Adrenal gland (tissue), 19 donors: Measurements from ENCODE around the gene OR5T2. TPM values are rescaled to one million over a fixed set of nuclear protein-coding genes. Genes with fewer than 3 reads are reported as not detected.
"Not testable (repeated sequence)": the region's sequence is repeated elsewhere in the genome, so short reads cannot be mapped to it uniquely, and the experiment has no call there.

ENCODE experiments used
- DNase-seq, 7 donors: peaks; one replicate each; pipeline ENCODE4 v3.0.0-alpha.2; 2019 to 2020
- H3K27ac ChIP-seq, 5 donors: fragments of 200-600 bp; sonication (generic) in 4 of 5; 1 replicate in 3 of 5; 2 replicates in 2 of 5; pipeline versions ENCODE4 v1.5.1 to v1.8.0; 2016 to 2020; ENCODE audit warnings: mild to moderate bottlenecking in 1 of 5
- H3K27me3 ChIP-seq: fragments of 200-600 bp; 2 replicates; pipeline ENCODE4 v1.8.0; 2021
- H3K36me3 ChIP-seq, 2 donors: fragments of 200-600 bp; replicated peaks in 1 of 2; 1 replicate in 1 of 2; 2 replicates in 1 of 2; pipeline versions ENCODE4 v1.5.1 to v1.8.0; 2018 to 2022
- H3K4me1 ChIP-seq, 2 donors: fragments of 200-600 bp; replicated peaks in 1 of 2; 1 replicate in 1 of 2; 2 replicates in 1 of 2; pipeline versions ENCODE4 v1.5.1 to v1.8.0; 2018 to 2021
- H3K4me3 ChIP-seq, 4 donors: fragments of 200-600 bp; sonication (generic) in 3 of 4; one replicate each; pipeline ENCODE4 v1.5.1; 2016 to 2018
- H3K9me3 ChIP-seq, 3 donors: fragments of 200-600 bp; sonication (generic) in 1 of 3; replicated peaks in 1 of 3; 1 replicate in 2 of 3; 2 replicates in 1 of 3; pipeline versions ENCODE4 v1.5.1 to v1.8.0; 2016 to 2021
- CTCF ChIP-seq, 6 experiments: fragments of 450-650 bp in 4 of 6; fragments of 200-600 bp in 2 of 6; sonication (generic) in 1 of 6; IDR thresholded peaks; 1 replicate in 5 of 6; 2 replicates in 1 of 6; pipeline versions ENCODE4 v1.5.1 to v1.8.0; 2016 to 2021; ENCODE audit warnings: antibody characterized with exemption in 6 of 6, mild to moderate bottlenecking in 2 of 6, moderate library complexity in 1 of 6
- POLR2A ChIP-seq, 2 donors: fragments of 450-650 bp; IDR thresholded peaks; one replicate each; pipeline ENCODE4 v1.6.1; 2017; ENCODE audit warnings: antibody characterized with exemption in 2 of 2, mild to moderate bottlenecking in 2 of 2, moderate library complexity in 1 of 2
- WGBS, 4 donors: extraction: QIAGEN DNeasy Blood & Tissue Kit in 2 of 4; methylation state at CpG; one replicate each; pipeline versions ENCODE4 v1.1.5 to v1.1.7; 2013 to 2017; 5-methylcytosine and 5-hydroxymethylcytosine counted together
- intact Hi-C, 2 donors: fragments of 100-400 bp; cut with DNase I; formaldehyde crosslinking; loops; one replicate each; pipeline versions ENCODE4 v1.14.1 to v1.15.0; 2022 to 2023
- long read RNA-seq, 10 donors: library from polyadenylated mRNA in 3 of 10; unstranded in 2 of 10; stranded (forward) in 1 of 10; transcript quantifications; one replicate each; pipeline ENCODE4 v2.0.0 and lab custom pipeline, GENCODE V29; 2021 to 2026
- polyA plus RNA-seq, 3 donors: library from polyadenylated mRNA; stranded (reverse); fragments of 200-250 nt in 2 of 3; fragments of 350-450 nt in 1 of 3; fragmentation: Illumina TruSeq in 1 of 3; extraction: RNeasy Lipid Tissue Mini Kit (QIAGEN cat#74804) in 1 of 3; gene quantifications; one replicate each; pipeline ENCODE4 v1.2.3, GENCODE V29; 2013 to 2014
- total RNA-seq, 9 donors: library from RNA; depleted of rRNA in 4 of 9; stranded (reverse); fragments of >200 nt in 4 of 9; fragments of 120-200 nt in 1 of 9; fragmentation: NEBNext Ultra II Directional in 1 of 9; extraction: Animal tissue kit (Norgen Biotek cat#: 25700) in 1 of 9; gene quantifications; one replicate each; pipeline versions ENCODE4 v1.1.0 to v1.2.4, GENCODE V29; 2013 to 2023
- donor health status: healthy with polysubstance abuse.
- donor health status: Bipolar disorder and iron deficiency.
- donor health status: DM: yes; HTN: yes; CAD: no.
- donor health status: DM: no; HTN: no; CAD: no.
- donor health status: DM: no; HTN: no; CAD: no.
- donor health status: DM: yes; HTN: yes; CAD: no.

Gene OR5T2
- total RNA-seq (not detected), polyA plus RNA-seq (not detected)
- long read RNA-seq, donor 1 = 0 reads
- long read RNA-seq, donor 2 = 0 reads
- long read RNA-seq, donor 3 = 0 reads
- long read RNA-seq, donor 4 = 0 reads
- long read RNA-seq, donor 5 = 0 reads
- long read RNA-seq, donor 6 = 0 reads
- long read RNA-seq, donor 7 = 0 reads
- long read RNA-seq, donor 8 = 0 reads
- long read RNA-seq, donor 9 = 0 reads
- long read RNA-seq, donor 10 = 0 reads

GRCh38 chr11:56234155-56234554, at the start of gene OR5T2:
Gene OR5T2, minus strand, starts transcription at chr11:56234255. Its CDS starts 1,193 bp downstream, at chr11:56233062.
- no peak for TF ChIP-seq POLR2A (IDR thresholded peaks at IDR 0.05)
- TF ChIP-seq CTCF (IDR thresholded peaks at IDR 0.05) = no peak
- intact Hi-C loops = no loop called here
- WGBS, 4 donors = 34 to 53% (median 43%) methylated on average over 1 of the region's 1 CpG

GRCh38 chr11:56273854-56274253, 39.8 kb upstream of the OR5T2 start, which contains the start of gene OR5T1:
Gene OR5T1, plus strand, starts transcription at chr11:56274154. Its CDS starts 1,485 bp downstream, at chr11:56275639.
- no peak for TF ChIP-seq CTCF (IDR thresholded peaks at IDR 0.05)
- no peak for TF ChIP-seq POLR2A (IDR thresholded peaks at IDR 0.05)
- no peak for DNase-seq
- Histone ChIP-seq H3K4me1 (no peaks in the 10 kb centered on the region), H3K36me3 (no peaks in the 10 kb centered on the region), H3K9me3 (no peaks in the 10 kb centered on the region), H3K27ac (no peak within 1 kb of the TSS), H3K4me3 (no peak within 1 kb of the TSS), H3K27me3 (no peaks in the 10 kb centered on the region)
- intact Hi-C loops = no loop called here

More at GRCh38 chr11:56234155-56234554, at the start of gene OR5T2:
- DNase-seq = no peak
- H3K27me3 ChIP-seq = no peaks in the 10 kb centered on the region
- no peak within 1 kb of the TSS for H3K27ac ChIP-seq
- no peaks in the 10 kb centered on the region for H3K4me1 ChIP-seq
- no peaks in the 10 kb centered on the region for H3K36me3 ChIP-seq
- H3K4me3 ChIP-seq = no peak within 1 kb of the TSS
- H3K9me3 ChIP-seq = no peaks in the 10 kb centered on the region

DNA sequence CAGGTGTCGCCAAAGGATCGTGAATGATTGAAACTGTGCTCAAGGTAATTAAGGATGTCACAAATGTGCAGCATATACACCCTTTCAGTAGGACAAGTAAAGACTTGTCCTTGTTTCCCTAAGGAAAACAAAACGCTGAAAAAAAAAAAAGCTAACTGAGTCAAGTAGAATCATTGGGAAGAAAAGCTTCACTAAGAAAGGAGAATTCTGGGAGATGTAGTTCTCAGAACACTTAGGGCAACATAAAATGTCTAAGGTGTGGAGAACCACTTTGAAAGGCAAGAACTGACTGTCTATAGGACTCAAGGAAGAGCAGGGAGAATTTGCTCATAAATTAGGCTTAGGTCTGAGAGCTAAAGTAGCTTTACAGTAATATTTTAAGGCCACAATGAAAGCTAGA, 37.0 kb upstream of the OR5T2 start:
- H3K9me3 ChIP-seq = no peaks in the 10 kb centered on the region
- no peak overlapping the region for H3K27ac ChIP-seq
- H3K4me1 ChIP-seq = no peaks in the 10 kb centered on the region
- no peak for TF ChIP-seq CTCF (IDR thresholded peaks at IDR 0.05)
- TF ChIP-seq POLR2A (IDR thresholded peaks at IDR 0.05) = no peak
- DNase-seq = no peak
- H3K27me3 ChIP-seq = no peaks in the 10 kb centered on the region
- 54 to 64% (median 62%) methylated on average over 3 of the region's 3 CpGs for WGBS, 4 donors
- no peaks in the 10 kb centered on the region for H3K36me3 ChIP-seq
- intact Hi-C loops = no loop called here
- no peak overlapping the region for H3K4me3 ChIP-seq

DNA sequence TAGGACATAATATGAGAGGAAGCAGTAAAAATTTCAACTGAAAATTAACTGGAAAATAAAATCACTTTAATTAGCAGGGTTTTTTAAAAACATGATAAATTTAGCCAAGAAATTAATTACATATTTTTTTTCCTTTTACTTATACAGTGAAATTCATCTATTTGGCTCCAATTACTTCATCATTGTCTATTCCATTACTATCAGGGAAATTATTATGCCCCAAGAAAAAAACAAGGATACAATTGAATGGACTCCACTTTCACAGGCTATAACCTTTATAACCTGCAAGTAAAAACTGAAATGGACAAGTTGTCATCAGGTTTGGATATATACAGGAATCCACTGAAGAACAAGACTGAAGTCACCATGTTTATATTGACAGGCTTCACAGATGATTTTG, 17.9 kb upstream of the OR5T2 start, which contains the start of gene OR5T3:
Gene OR5T3, plus strand, starts transcription at position 301 of the 400 bp plus-strand sequence. Its CDS starts 0 bp downstream, at position 301.
- H3K4me1 ChIP-seq = no peaks in the 10 kb centered on the region
- no peak within 1 kb of the TSS for H3K4me3 ChIP-seq
- DNase-seq = no peak
- H3K27me3 ChIP-seq = no peaks in the 10 kb centered on the region
- H3K36me3 ChIP-seq = no peaks in the 10 kb centered on the region
- H3K27ac ChIP-seq = no peak within 1 kb of the TSS
- intact Hi-C loops = no loop called here
- no peaks in the 10 kb centered on the region for H3K9me3 ChIP-seq
- no peak for TF ChIP-seq CTCF (IDR thresholded peaks at IDR 0.05)
- no peak for TF ChIP-seq POLR2A (IDR thresholded peaks at IDR 0.05)

GRCh38 chr11:56219735-56220134, 14.3 kb downstream of the OR5T2 start:
- H3K27ac ChIP-seq, H3K9me3 ChIP-seq, H3K36me3 ChIP-seq, H3K27me3 ChIP-seq, H3K4me1 ChIP-seq, H3K4me3 ChIP-seq, intact Hi-C loops, DNase-seq: not testable (repeated sequence)
- 69 to 85% (median 73%) methylated on average over 5 of the region's 5 CpGs for WGBS, 4 donors
